Ectodermal cell (in vitro differentiated cells): Measurements from ENCODE around the gene SKA3.
A peak's percentile ranks its signal among the peaks of the same experiment; 100 is the strongest.
"Not testable (repeated sequence)": the region's sequence is repeated elsewhere in the genome, so short reads cannot be mapped to it uniquely, and the experiment has no call there.

Source experiments
- H3K27ac ChIP-seq: 2 replicates; pipeline ENCODE4 v1.7.0; 2013; ENCODE audit warnings: mild to moderate bottlenecking, low read depth, low read length; ENCODE audit not compliant: insufficient read depth, poor library complexity, severe bottlenecking
- H3K27me3 ChIP-seq: 2 replicates; pipeline ENCODE4 v1.7.0; 2013; ENCODE audit warnings: mild to moderate bottlenecking, low read length; ENCODE audit not compliant: insufficient read depth, control insufficient read depth, poor library complexity, severe bottlenecking
- H3K36me3 ChIP-seq: one replicate; pipeline ENCODE4 v1.7.0; 2013; ENCODE audit warnings: low read length; ENCODE audit not compliant: control insufficient read depth, insufficient read depth
- H3K4me1 ChIP-seq: one replicate; pipeline ENCODE4 v1.7.0; 2013; ENCODE audit warnings: low read length; ENCODE audit not compliant: control insufficient read depth, insufficient read depth
- H3K4me3 ChIP-seq: 2 replicates; pipeline ENCODE4 v1.7.0; 2013; ENCODE audit warnings: low read depth, low read length, control low read depth; ENCODE audit not compliant: insufficient read depth
- H3K9me3 ChIP-seq: 2 replicates; pipeline ENCODE4 v1.7.0; 2013; ENCODE audit warnings: mild to moderate bottlenecking, low read length, moderate library complexity; ENCODE audit not compliant: control insufficient read depth
- WGBS, 2 experiments: methylation state at CpG; one replicate each; pipeline ENCODE4 v1.1.7; 2013; ENCODE audit warnings: missing lambda C conversion rate in 2 of 2; 5-methylcytosine and 5-hydroxymethylcytosine counted together

Gene SKA3

DNA sequence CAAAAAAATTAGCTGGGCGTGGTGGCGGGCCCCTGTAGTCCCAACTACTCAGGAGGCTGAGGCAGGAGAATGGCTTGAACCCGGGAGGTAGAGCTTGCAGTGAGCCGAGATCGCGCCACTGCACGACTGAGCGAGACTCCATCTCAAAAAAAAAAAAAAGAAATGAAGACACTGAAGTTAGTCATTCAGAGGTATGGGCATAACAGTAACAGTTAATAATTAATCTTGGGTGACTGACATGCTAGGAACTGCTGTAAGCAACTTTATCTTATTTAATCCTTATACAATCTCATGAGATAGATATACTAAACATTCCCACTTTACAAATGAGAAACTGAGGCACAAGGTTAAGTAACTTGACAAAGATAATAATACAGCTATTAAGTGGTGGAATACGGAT lies 4.9 kb downstream of the SKA3 start:
- Histone ChIP-seq H3K9me3 (no peaks in the 10 kb centered on the region), H3K4me1 (no peaks in the 10 kb centered on the region), H3K36me3 (peaks cover 11% of the 10 kb centered on the region), H3K27me3 (no peaks in the 10 kb centered on the region), H3K4me3 (no peak overlapping the region), H3K27ac (no peak overlapping the region)
- 94 to 97% methylated on average over 7 to 9 of the region's 9 CpGs for WGBS, 2 experiments

DNA sequence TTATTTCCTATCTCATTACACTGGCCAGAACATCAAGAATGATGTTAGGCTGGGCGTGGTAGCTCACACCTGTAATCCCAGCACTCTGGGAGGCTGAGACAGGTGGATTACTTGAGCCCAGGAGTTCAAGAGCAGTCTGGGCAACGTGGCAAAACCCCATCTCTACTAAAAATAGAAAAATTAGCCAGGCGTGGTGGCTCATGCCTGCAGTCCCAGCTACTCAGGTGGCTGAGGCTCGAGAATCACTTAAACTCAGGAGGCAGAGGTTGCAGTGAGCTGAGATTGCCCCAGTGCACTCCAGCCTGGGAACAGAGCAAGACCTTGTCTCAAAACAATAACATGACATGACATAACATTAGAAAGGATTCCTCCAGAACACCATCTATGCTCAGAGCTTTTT lies 10.7 kb downstream of the SKA3 start:
- 92 to 93% methylated on average over 4 of the region's 4 CpGs for WGBS, 2 experiments
- peaks cover 12% of the 10 kb centered on the region for H3K36me3 ChIP-seq
- H3K27me3 ChIP-seq, result not testable (repeated sequence)

DNA sequence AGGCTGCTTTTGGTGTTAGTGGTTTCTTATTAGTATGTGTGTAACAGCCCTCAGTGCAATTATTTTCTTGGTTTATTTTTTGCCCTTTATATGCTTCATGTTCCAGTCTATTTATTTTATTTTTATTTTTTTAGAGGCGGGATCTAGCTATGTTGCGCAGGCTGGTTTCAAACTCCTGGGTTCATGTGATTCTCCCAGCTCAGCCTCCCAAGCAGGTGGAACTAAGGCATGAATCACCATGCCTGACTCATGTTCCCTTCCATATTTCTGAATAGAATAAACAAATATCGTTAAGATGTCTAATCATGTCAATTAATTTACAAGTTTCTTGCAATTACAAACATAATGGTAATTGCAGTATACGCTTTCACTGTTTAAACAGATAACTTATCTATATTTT lies 11.7 kb downstream of the SKA3 start:
- Histone ChIP-seq H3K4me1 (no peaks in the 10 kb centered on the region), H3K4me3 (no peak overlapping the region), H3K36me3 (peaks cover 12% of the 10 kb centered on the region), H3K27me3 (no peaks in the 10 kb centered on the region), H3K9me3 (no peaks in the 10 kb centered on the region), H3K27ac (no peak overlapping the region)
- WGBS, 2 experiments, result 94 to 97% methylated on average over 2 to 3 of the region's 4 CpGs

More for the DNA sequence above, 10.7 kb downstream of the SKA3 start:
- H3K27ac ChIP-seq, H3K4me1 ChIP-seq, H3K4me3 ChIP-seq, H3K9me3 ChIP-seq: not testable (repeated sequence)

- Histone ChIP-seq H3K9me3 (no peaks in the 10 kb centered on the region), H3K36me3 (peaks cover 11% of the 10 kb centered on the region), H3K27ac (no peak overlapping the region), H3K4me3 (no peak overlapping the region), H3K27me3 (no peaks in the 10 kb centered on the region), H3K4me1 (no peaks in the 10 kb centered on the region)
- WGBS, 2 experiments, result 87% methylated on average over 8 of the region's 8 CpGs
Measured at GRCh38 chr13:21152251-21152899, 24.0 kb downstream of the SKA3 start.

GRCh38 chr13:21150013-21150412 lies 26.3 kb downstream of the SKA3 start:
- 100% methylated on average over 1 of the region's 1 CpG; no CpG with 5 or more reads in 1 of the 2 experiments for WGBS, 2 experiments
- Histone ChIP-seq H3K36me3 (peaks cover 11% of the 10 kb centered on the region), H3K4me1 (no peaks in the 10 kb centered on the region), H3K27me3 (no peaks in the 10 kb centered on the region), H3K27ac (no peak overlapping the region), H3K9me3 (no peaks in the 10 kb centered on the region), H3K4me3 (no peak overlapping the region)

GRCh38 chr13:21149568-21149967 lies 26.8 kb downstream of the SKA3 start:
- Histone ChIP-seq H3K27me3 (no peaks in the 10 kb centered on the region), H3K4me3 (no peak overlapping the region), H3K27ac (no peak overlapping the region), H3K36me3 (peaks cover 9% of the 10 kb centered on the region), H3K9me3 (no peaks in the 10 kb centered on the region), H3K4me1 (no peaks in the 10 kb centered on the region)
- WGBS, 2 experiments, result 89 to 91% methylated on average over 1 of the region's 1 CpG

DNA sequence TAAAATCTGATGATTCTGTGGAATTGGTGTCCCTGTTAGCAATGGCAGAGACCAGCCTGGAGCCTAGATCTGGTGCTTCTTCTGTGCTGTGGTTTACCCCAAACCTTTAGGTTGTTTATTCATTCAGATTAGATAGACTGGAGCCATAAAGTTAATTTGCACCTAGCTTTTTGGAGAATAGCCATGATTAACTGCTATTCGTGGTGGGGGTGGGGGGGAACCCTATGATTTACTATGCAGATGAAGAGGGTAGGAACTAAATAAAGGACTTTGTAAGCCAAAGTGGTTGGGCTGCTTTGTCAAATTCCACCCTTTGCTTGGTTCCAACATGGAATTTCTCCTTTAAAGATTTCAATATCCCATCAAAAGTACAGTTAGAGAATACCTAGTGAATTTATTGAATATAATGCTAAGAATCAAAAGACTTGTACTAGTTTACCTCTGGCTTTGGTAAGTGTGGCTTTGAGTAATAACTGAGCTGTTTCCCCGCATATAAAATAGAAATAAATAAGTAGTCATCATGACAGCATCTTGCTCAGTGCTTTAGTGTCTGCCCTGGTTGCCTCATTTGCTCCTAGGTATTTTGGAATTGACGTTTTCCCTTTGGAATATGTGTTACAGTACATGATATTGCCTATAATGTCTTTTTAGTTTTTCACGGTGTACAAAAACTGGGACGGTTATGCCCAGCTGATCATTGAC lies 27.6 kb downstream of the SKA3 start:
- peaks cover 3% of the 10 kb centered on the region for H3K36me3 ChIP-seq
- no peaks in the 10 kb centered on the region for H3K27me3 ChIP-seq
- no peak overlapping the region for H3K4me3 ChIP-seq
- 89 to 90% methylated on average over 5 of the region's 5 CpGs for WGBS, 2 experiments
- no peaks in the 10 kb centered on the region for H3K9me3 ChIP-seq
- H3K4me1 ChIP-seq, result no peaks in the 10 kb centered on the region
- no peak overlapping the region for H3K27ac ChIP-seq

- peaks cover 6% of the 10 kb centered on the region for H3K36me3 ChIP-seq
Measured at GRCh38 chr13:21147827-21148226, 28.5 kb downstream of the SKA3 start.

DNA sequence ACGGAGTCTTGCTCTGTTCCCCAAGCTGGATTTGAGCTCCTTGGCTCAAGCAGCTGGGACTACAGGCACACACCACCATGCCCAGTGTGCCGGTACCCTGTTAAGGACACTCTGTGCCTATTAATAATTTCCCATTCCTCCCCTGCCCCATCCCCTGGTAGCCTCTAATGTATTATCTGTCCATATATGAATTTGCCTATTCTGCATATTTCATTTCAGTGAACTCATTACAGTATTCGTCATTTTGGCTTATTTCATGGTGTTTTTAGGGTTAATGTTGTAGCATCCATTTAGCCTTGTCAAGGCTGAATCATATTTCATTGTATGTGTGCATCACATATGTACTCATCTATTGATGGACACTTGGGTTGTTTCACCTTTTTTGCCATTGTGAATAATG lies 33.6 kb downstream of the SKA3 start:
- Histone ChIP-seq H3K4me3 (no peak overlapping the region), H3K4me1 (no peaks in the 10 kb centered on the region), H3K9me3 (no peaks in the 10 kb centered on the region), H3K36me3 (peaks cover 10% of the 10 kb centered on the region), H3K27me3 (no peaks in the 10 kb centered on the region), H3K27ac (no peak overlapping the region)
- 95 to 98% methylated on average over 3 of the region's 3 CpGs for WGBS, 2 experiments

More at GRCh38 chr13:21147827-21148226, 28.5 kb downstream of the SKA3 start:
- H3K4me1 ChIP-seq, result no peaks in the 10 kb centered on the region
- H3K27me3 ChIP-seq, result no peaks in the 10 kb centered on the region
- no peaks in the 10 kb centered on the region for H3K9me3 ChIP-seq
- H3K27ac ChIP-seq, result no peak overlapping the region
- 90 to 94% methylated on average over 4 of the region's 4 CpGs for WGBS, 2 experiments
- no peak overlapping the region for H3K4me3 ChIP-seq

DNA sequence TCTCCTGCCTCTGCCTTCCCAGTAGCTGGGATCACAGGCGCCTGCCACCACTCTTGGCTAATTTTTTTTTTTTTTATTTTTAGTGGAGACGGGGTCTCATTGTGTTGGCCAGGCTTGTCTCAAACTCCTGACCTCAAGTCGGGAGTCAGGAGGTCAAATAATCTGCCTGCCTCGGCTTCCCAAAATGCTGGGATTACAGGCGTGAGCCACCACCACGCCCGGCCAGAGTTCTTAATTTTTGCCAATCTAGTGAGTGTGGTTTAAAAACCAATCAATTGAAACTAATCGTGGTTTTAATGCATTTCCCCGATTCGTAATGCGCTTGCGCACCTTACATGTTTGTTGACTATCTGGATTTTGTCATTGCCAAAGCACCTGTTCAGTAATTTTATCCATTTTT lies 37.0 kb downstream of the SKA3 start:
- WGBS, 2 experiments, result 93 to 94% methylated on average over 12 of the region's 12 CpGs
- Histone ChIP-seq H3K27me3 (no peaks in the 10 kb centered on the region), H3K4me1 (no peaks in the 10 kb centered on the region), H3K4me3 (peak overlapping the region; percentile 91), H3K36me3 (peaks cover 7% of the 10 kb centered on the region), H3K27ac (no peak overlapping the region), H3K9me3 (no peaks in the 10 kb centered on the region)
